Osteoblast (primary cell): Measurements from ENCODE around the gene ROBO2. TPM values are rescaled to one million over a fixed set of nuclear protein-coding genes. Genes with fewer than 3 reads are reported as not detected.

Experiments
- DNase-seq: peaks from one replicate; pipeline ENCODE4 v3.0.0; 2011; ENCODE audit warnings: low spot score, mixed read lengths; ENCODE audit not compliant: insufficient read length; ENCODE audit errors: missing footprints
- H2AFZ ChIP-seq: 2 replicates; pipeline ENCODE4 v1.6.0; 2011; ENCODE audit warnings: mild to moderate bottlenecking, low read length
- H3K27ac ChIP-seq: 2 replicates; pipeline ENCODE4 v1.5.1; 2011; ENCODE audit warnings: mild to moderate bottlenecking, low read depth, low read length, moderate library complexity
- H3K27me3 ChIP-seq: 2 replicates; pipeline ENCODE4 v1.6.0; 2012; ENCODE audit warnings: mild to moderate bottlenecking, control low read depth, inconsistent platforms, low read length, moderate library complexity; ENCODE audit not compliant: insufficient read depth
- H3K36me3 ChIP-seq: 2 replicates; pipeline ENCODE4 v1.5.1; 2011; ENCODE audit warnings: mild to moderate bottlenecking, low read length, control low read depth, moderate library complexity; ENCODE audit not compliant: insufficient read depth
- H3K4me1 ChIP-seq: 2 replicates; pipeline ENCODE4 v1.5.1; 2011; ENCODE audit warnings: mild to moderate bottlenecking, low read length, control low read depth, moderate library complexity; ENCODE audit not compliant: insufficient read depth
- H3K4me2 ChIP-seq: 2 replicates; pipeline ENCODE4 v1.6.0; 2011; ENCODE audit warnings: mild to moderate bottlenecking, low read length; ENCODE audit not compliant: insufficient read depth
- H3K4me3 ChIP-seq: fragments of 200-600 bp; sonication (generic); 3 replicates; pipeline ENCODE4 v1.5.1; 2012; ENCODE audit warnings: mild to moderate bottlenecking, low read length, inconsistent platforms; ENCODE audit not compliant: insufficient read depth
- H3K79me2 ChIP-seq: 2 replicates; pipeline ENCODE4 v1.6.0; 2012; ENCODE audit warnings: mild to moderate bottlenecking, low read length, control low read depth, inconsistent platforms; ENCODE audit not compliant: insufficient read depth
- H3K9me3 ChIP-seq: 2 replicates; pipeline ENCODE4 v1.5.1; 2011; ENCODE audit warnings: low read depth, low read length, control low read depth
- H4K20me1 ChIP-seq: 2 replicates; pipeline ENCODE4 v1.6.0; 2012; ENCODE audit warnings: mild to moderate bottlenecking, low read length, control low read depth; ENCODE audit not compliant: insufficient read depth
- total RNA-seq: library from RNA; depleted of rRNA; stranded (reverse); fragments of >200 nt; gene quantifications from 2 replicates; pipeline ENCODE4 v1.2.3, GENCODE V29; 2012
- TF ChIP-seq, protein P1 (sequence below): IDR thresholded peaks from 2 replicates; pipeline ENCODE4 v1.5.1; 2011; ENCODE audit warnings: mild to moderate bottlenecking, low read depth, low read length, moderate library complexity; ENCODE audit errors: extremely low read depth

ROBO2 gene
- total RNA-seq, 1 donor, result 0.36 TPM

DNA sequence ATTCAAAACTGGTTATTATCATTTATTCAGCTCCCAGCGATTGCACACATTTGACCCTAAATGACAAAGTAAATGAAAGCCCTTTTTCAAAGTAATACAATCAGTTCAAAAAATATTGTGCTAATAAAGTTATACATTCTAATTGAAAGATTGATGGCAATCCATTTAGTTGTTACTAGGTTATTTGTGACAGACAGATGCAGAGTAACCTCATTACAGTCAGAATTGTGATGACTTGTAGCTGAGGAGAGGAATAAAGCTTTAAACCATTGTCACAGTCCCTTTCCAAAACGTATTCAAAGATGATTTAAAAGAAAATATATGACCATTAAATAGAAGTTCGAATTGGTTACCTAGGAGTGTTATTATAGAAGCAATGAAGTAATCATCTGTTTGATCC is 86.1 kb downstream of the ROBO2 start:
- Histone ChIP-seq H4K20me1 (no peaks in the 10 kb centered on the region), H3K4me2 (no peak overlapping the region), H3K27ac (no peak overlapping the region), H3K79me2 (no peaks in the 10 kb centered on the region), H3K4me3 (no peak overlapping the region), H3K27me3 (no peaks in the 10 kb centered on the region), H2AFZ (no peak overlapping the region), H3K36me3 (no peaks in the 10 kb centered on the region), H3K4me1 (no peaks in the 10 kb centered on the region), H3K9me3 (no peaks in the 10 kb centered on the region)
- TF ChIP-seq, protein P1, sequence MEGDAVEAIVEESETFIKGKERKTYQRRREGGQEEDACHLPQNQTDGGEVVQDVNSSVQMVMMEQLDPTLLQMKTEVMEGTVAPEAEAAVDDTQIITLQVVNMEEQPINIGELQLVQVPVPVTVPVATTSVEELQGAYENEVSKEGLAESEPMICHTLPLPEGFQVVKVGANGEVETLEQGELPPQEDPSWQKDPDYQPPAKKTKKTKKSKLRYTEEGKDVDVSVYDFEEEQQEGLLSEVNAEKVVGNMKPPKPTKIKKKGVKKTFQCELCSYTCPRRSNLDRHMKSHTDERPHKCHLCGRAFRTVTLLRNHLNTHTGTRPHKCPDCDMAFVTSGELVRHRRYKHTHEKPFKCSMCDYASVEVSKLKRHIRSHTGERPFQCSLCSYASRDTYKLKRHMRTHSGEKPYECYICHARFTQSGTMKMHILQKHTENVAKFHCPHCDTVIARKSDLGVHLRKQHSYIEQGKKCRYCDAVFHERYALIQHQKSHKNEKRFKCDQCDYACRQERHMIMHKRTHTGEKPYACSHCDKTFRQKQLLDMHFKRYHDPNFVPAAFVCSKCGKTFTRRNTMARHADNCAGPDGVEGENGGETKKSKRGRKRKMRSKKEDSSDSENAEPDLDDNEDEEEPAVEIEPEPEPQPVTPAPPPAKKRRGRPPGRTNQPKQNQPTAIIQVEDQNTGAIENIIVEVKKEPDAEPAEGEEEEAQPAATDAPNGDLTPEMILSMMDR, result no peak
- no peak for DNase-seq

DNA sequence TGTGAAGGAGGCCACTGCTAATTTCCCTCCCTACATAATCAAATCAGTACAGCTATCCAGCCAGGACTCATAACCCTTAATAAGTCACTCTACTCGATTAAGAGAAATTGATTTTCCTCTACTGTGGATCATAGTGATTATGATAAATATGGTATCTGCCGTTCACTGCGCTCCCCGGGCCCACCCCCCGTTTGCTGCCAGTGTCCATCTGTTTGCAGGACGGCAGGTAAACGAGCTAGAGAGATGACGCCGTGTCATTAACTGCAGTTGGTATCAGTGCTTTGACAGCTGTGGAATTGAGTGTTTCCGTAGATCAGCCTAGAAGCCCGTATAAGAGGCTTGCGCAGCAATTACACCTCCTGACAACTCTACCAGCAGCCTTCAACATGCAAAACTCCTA is 94.9 kb downstream of the ROBO2 start:
- Histone ChIP-seq H3K79me2 (no peaks in the 10 kb centered on the region), H4K20me1 (no peaks in the 10 kb centered on the region), H3K9me3 (no peaks in the 10 kb centered on the region), H3K27ac (no peak overlapping the region), H3K4me2 (no peak overlapping the region), H3K4me3 (no peak overlapping the region), H2AFZ (no peak overlapping the region), H3K27me3 (no peaks in the 10 kb centered on the region), H3K4me1 (no peaks in the 10 kb centered on the region), H3K36me3 (no peaks in the 10 kb centered on the region)
- no peak for DNase-seq
- TF ChIP-seq, protein P1, result no peak

DNA sequence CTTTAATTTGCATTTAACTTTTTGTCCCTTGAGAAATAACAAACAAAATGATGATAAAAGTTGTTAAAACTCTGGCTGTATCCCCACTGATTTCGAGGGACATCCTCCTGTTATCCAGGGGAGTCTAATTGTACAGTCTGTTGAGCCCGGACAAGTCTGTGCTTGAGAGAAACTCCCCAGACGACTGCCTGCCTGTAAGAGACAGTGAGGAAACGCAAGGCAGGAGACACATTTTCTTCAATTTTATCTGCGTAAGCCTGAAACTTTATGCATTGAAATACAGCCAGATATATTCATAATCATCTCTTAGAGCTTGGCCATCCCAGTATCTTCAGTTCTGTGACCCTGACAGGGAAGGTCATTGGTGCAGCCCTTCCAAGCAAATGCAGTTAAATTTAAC is 97.7 kb downstream of the ROBO2 start:
- H3K4me2 ChIP-seq, result no peak overlapping the region
- DNase-seq, result no peak
- H3K27ac ChIP-seq, result no peak overlapping the region
- H3K79me2 ChIP-seq, result no peaks in the 10 kb centered on the region
- TF ChIP-seq, protein P1, result no peak
- H3K9me3 ChIP-seq, result no peaks in the 10 kb centered on the region
- no peak overlapping the region for H3K4me3 ChIP-seq
- no peak overlapping the region for H2AFZ ChIP-seq
- H3K36me3 ChIP-seq, result no peaks in the 10 kb centered on the region
- no peaks in the 10 kb centered on the region for H3K4me1 ChIP-seq
- H3K27me3 ChIP-seq, result no peaks in the 10 kb centered on the region
- no peaks in the 10 kb centered on the region for H4K20me1 ChIP-seq

DNA sequence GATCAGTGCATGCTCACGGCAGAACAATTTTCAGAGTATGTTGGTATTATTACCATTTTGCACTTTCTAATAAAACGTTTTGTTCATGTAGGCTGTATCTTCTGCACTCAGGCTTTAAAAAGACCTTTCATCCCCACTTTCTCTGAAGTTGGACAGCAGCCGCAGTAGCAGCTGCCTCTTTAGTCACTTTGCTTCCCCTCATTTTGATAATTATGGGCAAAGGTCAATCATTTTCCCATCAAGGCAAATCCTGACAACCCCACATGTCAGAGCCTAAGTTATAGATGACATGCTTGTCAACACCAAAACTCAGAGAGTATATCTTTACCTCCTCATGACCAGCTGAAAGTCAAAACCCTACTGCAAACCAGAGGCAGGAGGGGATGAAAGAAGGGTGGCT is 99.7 kb downstream of the ROBO2 start:
- Histone ChIP-seq H3K27me3 (no peaks in the 10 kb centered on the region), H4K20me1 (no peaks in the 10 kb centered on the region), H3K9me3 (no peaks in the 10 kb centered on the region), H2AFZ (no peak overlapping the region), H3K79me2 (no peaks in the 10 kb centered on the region), H3K4me3 (no peak overlapping the region), H3K36me3 (no peaks in the 10 kb centered on the region), H3K4me1 (no peaks in the 10 kb centered on the region), H3K27ac (no peak overlapping the region), H3K4me2 (no peak overlapping the region)
- no peak for DNase-seq
- TF ChIP-seq, protein P1, result no peak
